ENCODE measurements around the gene NEK10.

DNA sequence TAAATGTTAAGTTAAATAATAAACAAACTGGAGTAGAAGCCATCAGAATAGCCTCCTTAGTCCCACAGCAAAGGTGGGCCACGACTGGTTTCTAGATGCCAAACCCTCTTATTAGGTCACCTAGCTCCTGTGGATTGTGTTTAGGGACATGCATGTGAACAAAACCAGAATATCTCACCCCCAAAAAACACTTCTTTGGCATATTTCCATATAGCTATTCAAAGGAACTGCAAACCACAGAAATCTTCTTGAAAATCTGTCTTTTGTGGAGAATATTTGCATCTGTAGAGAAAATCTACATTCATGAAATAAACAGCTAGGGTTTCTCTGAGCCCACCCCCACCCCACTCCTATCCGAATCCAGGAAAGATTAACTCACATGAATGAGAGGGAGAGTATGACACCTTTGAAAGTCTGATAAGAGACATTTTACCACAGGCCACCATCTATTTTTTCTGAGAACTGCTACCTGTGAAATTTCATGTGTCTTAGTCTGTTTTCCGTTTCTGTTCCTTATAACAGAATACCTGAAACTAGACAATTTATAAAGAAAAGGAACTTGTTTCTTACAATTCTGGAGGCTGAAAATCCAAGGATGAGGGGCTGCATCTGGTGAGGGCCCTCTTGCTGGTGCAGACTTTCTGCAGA is 159.4 kb downstream of the NEK10 start:
- TF ChIP-seq CTCF (IDR thresholded peaks at IDR 0.05; ENCODE audit: low read length) (no peak), EZH2 (IDR thresholded peaks at IDR 0.05; ENCODE audit: borderline replicate concordance, low read length) (no peak)
